Measurements from ENCODE around the gene LRP1.

DNA sequence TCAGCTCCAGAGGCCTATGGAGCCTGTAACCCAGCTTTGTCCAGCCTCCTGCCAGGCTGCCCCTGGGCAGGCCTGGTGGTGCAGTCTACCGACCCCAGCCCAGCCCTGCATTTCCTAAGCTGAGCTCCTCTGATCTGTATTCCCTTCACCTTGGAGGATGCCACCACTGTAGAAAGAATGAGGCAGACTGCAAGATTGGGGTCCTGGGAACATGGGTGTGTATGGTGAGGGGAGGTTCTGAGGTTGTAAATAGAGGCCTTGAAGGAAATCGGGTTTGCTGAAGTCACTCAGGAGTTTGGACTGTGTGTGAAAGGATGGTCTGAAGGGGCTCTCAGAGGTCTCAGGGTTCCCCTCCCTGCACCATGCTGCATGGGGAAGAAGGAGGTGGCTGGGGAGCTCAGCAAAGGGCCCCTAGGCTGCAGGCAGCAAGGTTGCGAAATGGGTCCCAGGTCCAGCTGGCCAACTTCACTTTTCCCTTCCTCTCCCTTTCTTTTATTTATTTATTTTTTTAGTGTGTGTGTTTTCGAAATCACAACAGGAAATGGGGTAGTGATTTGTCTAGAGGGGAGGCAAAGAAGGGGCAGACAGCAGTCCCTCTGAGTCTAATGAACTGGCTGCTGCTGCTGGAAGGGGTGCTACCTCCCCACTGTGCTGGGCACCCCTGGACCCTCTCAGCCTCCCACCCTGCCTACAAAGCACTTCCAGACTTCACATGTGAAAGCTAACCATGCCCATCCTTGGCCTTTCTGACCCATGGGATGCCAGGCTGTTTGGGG is 20.4 kb downstream of the LRP1 start:
- no peak for TF ChIP-seq EZH2 (IDR thresholded peaks at IDR 0.05; ENCODE audit: insufficient read depth, low read length)
- TF ChIP-seq, protein P1, sequence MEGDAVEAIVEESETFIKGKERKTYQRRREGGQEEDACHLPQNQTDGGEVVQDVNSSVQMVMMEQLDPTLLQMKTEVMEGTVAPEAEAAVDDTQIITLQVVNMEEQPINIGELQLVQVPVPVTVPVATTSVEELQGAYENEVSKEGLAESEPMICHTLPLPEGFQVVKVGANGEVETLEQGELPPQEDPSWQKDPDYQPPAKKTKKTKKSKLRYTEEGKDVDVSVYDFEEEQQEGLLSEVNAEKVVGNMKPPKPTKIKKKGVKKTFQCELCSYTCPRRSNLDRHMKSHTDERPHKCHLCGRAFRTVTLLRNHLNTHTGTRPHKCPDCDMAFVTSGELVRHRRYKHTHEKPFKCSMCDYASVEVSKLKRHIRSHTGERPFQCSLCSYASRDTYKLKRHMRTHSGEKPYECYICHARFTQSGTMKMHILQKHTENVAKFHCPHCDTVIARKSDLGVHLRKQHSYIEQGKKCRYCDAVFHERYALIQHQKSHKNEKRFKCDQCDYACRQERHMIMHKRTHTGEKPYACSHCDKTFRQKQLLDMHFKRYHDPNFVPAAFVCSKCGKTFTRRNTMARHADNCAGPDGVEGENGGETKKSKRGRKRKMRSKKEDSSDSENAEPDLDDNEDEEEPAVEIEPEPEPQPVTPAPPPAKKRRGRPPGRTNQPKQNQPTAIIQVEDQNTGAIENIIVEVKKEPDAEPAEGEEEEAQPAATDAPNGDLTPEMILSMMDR (IDR thresholded peaks at IDR 0.05; ENCODE audit: insufficient read depth, low read depth, low read length) = no peak

Data from astrocyte (in vitro differentiated cells and primary cell).